GM19025 (cell line): ENCODE results near the gene IP6K3.

Source experiments
- ATAC-seq: cut with Tn5 transposase; IDR thresholded peaks from one replicate; pipeline ENCODE4 v1.9.1; 2021; ENCODE audit warnings: mild to moderate bottlenecking, low read depth, moderate library complexity; ENCODE audit not compliant: unreplicated experiment

IP6K3 gene

GRCh38 chr6:33761922-33762629 lies 15.4 kb upstream of the IP6K3 start:
- no peak for ATAC-seq

GRCh38 chr6:33761581-33761921 lies 14.8 kb upstream of the IP6K3 start:
- ATAC-seq, result no peak

GRCh38 chr6:33759887-33760629 lies 13.4 kb upstream of the IP6K3 start:
- ATAC-seq, result no peak

GRCh38 chr6:33758815-33759216 lies 12.1 kb upstream of the IP6K3 start:
- ATAC-seq, result no peak

- ATAC-seq, result no peak
Measured at GRCh38 chr6:33757906-33758305, 11.2 kb upstream of the IP6K3 start.

DNA sequence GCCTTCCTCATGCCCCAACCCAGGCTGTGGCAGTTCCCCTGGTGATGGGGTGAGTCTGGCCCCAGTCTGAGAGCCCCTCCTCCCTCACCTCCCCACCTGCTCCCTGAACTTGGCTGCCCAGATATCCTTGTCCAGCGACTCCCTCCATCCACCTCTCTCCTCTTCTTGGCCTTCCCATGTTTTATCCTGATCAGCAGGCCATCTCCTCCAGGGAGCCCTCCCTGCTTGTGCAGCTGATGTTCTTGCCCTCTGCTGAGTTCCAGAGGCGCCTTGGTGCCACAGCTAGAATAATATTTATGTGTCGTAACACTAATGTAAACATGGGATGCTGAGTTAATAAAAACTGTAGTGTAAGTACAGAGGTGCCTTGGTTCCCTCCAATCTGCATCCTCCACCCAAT lies 10.4 kb upstream of the IP6K3 start:
- no peak for ATAC-seq

DNA sequence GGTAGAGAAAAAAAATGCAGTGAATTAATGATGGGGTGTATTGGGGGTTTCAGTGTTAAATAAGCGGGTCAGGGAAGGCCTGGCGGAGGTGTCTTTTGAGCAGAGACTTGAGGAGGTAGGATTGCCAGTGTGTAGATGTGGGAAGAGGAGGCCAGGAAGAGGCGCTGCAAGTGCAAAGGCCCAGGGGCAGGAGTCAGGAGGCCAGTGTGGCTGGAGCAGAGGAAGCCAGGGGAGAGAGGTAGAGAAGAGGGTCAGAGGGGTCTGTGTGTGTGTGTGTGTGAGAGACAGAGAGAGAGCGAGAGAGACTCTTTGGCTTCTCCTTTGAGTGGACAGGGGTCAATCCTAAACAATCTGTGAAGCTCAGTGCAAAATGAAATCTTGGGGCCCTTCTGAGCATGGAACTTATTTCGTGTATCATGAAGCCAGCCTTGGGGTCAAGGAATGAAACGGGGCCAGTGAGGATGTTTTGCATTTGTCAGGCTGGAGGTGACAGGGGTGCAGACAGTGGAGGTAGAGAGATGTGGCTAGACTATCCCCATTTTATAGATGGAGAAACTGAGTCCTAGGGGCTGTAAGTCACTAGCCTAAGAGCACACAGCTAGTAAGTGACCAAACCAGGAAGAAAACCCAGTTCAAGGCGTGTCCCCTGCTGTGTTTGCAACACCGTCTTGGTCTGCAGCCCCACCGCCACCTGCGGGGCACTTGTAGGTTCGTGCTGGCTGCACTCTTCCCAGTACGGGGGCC lies 9.7 kb upstream of the IP6K3 start:
- ATAC-seq, result no peak

DNA sequence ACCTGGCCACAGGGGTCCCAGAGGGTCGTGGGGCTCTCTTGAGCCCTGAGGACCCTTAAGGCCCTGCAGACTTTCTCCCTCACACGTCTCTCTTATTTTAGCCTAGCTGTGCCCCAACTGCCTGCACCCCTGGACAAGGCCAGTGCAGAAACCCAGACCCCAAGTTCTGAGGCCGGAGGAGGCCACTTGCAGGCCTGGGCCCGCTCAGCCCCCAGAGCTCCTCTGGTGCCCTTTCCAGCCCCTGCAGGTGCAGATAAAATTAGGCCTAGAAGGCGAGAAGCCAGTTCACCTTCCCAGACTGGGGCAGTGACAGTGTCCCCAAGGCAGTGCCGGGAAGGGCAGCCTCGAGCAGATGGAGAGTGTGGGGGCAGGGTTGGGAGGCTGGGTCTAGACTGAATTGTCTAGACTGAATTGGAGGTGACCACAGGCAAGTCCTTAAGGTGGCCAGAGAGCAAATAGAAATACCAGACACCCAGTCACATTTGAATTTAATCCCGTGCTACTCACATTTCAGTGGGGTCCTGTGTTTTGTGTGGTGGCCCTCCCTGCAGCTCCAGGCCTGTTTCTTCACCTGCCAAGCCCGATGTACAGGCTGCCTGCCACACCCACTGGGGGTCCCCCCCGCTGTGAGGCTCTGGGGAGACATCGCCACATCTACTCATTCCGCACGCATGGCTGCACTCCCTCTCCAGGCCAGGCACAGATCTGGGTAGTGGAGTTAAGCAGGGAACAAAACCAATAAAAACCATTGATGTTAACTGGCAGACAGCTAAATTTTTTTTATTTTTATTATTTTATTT lies 8.6 kb upstream of the IP6K3 start:
- ATAC-seq, result no peak

- no peak for ATAC-seq
Measured at GRCh38 chr6:33754222-33754621, 7.5 kb upstream of the IP6K3 start.

GRCh38 chr6:33752646-33753015 lies 5.9 kb upstream of the IP6K3 start:
- ATAC-seq, result no peak

GRCh38 chr6:33751771-33752645 lies 5.3 kb upstream of the IP6K3 start:
- no peak for ATAC-seq

- no peak for ATAC-seq
Measured at GRCh38 chr6:33750244-33750991, 3.7 kb upstream of the IP6K3 start.

- ATAC-seq, result no peak
Measured at GRCh38 chr6:33749401-33749800, 2.7 kb upstream of the IP6K3 start.

GRCh38 chr6:33748841-33749240 lies 2.1 kb upstream of the IP6K3 start:
- no peak for ATAC-seq

GRCh38 chr6:33747823-33748222 lies 1.1 kb upstream of the IP6K3 start:
- no peak for ATAC-seq

GRCh38 chr6:33746036-33746600 lies 587 bp downstream of the IP6K3 start:
- ATAC-seq, result no peak

DNA sequence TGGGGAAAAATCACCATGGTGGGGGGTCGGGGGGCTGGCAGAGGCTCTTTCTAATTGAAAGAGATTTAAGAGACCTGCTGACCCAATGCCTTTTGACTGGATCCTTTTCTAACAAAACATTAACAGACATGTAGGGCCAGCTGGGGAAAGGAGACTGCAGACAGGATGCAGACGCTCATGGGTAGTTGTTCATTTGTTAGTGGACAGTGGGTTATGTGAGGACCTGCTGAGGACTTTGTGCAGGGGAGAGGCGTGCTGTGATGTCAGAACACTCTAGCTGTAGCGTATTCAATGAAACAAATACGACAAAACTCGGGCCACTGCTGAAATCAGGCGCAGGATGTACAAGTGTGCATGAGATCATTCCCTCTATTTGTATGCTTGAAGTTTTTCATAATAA lies 1.2 kb downstream of the IP6K3 start:
- no peak for ATAC-seq

GRCh38 chr6:33744895-33745546 lies 1.7 kb downstream of the IP6K3 start:
- ATAC-seq, result no peak
